Neural cell (in vitro differentiated cells): ENCODE data around the gene IL1R2. TPM values are rescaled to one million over a fixed set of nuclear protein-coding genes. Genes with fewer than 3 reads are reported as not detected.

Experiments
- H2AFZ ChIP-seq: fragments of 200-600, 300-800 bp; sonication (generic), shearing (Covaris generic); 2 replicates; pipeline ENCODE4 v1.6.0; 2014; ENCODE audit warnings: low read depth, mild to moderate bottlenecking, antibody characterized with exemption, low read length, moderate library complexity
- H3F3A ChIP-seq: fragments of 200-600 bp; shearing (Covaris generic); 2 replicates; pipeline ENCODE4 v1.6.1; 2016; ENCODE audit warnings: mild to moderate bottlenecking, moderate library complexity, mixed read lengths, antibody characterized with exemption, low read length; ENCODE audit not compliant: insufficient read depth, poor library complexity, severe bottlenecking
- H3K27ac ChIP-seq: fragments of 200-600, 300-800 bp; sonication (generic), shearing (Covaris generic); 2 replicates; pipeline ENCODE4 v1.5.1; 2014; ENCODE audit warnings: mild to moderate bottlenecking, low read length, moderate library complexity
- H3K27me3 ChIP-seq: fragments of 300-800, 200-600 bp; sonication (generic), shearing (Covaris generic); 2 replicates; pipeline ENCODE4 v1.6.0; 2014; ENCODE audit warnings: mild to moderate bottlenecking, low read depth, low read length, moderate library complexity; ENCODE audit not compliant: insufficient read depth
- H3K36me3 ChIP-seq: fragments of 300-800, 200-600 bp; sonication (generic), shearing (Covaris generic); 2 replicates; pipeline ENCODE4 v1.5.1; 2014; ENCODE audit warnings: mild to moderate bottlenecking, antibody characterized with exemption, low read length, moderate library complexity; ENCODE audit not compliant: insufficient read depth
- H3K4me2 ChIP-seq: fragments of 300-800, 200-600 bp; sonication (generic), shearing (Covaris generic); 2 replicates; pipeline ENCODE4 v1.6.0; 2014; ENCODE audit warnings: mild to moderate bottlenecking, low read length
- H3K4me3 ChIP-seq: fragments of 300-800, 200-600 bp; sonication (generic), shearing (Covaris generic); 2 replicates; pipeline ENCODE4 v1.5.1; 2014; ENCODE audit warnings: mild to moderate bottlenecking, low read length, moderate library complexity
- H3K79me2 ChIP-seq: fragments of 200-600 bp; shearing (Covaris generic); replicated peaks from 2 replicates; pipeline ENCODE4 v1.6.0; 2014; ENCODE audit warnings: mild to moderate bottlenecking, low read length, moderate library complexity; ENCODE audit not compliant: insufficient read depth
- H3K9ac ChIP-seq: fragments of 300-800, 200-600 bp; sonication (generic), shearing (Covaris generic); 2 replicates; pipeline ENCODE4 v1.6.1; 2016; ENCODE audit warnings: mild to moderate bottlenecking, low read length, mixed read lengths
- H3K9me2 ChIP-seq: fragments of 200-600 bp; shearing (Covaris generic); 2 replicates; pipeline ENCODE4 v1.6.1; 2016; ENCODE audit warnings: mild to moderate bottlenecking, low read length, mixed read lengths; ENCODE audit not compliant: insufficient read depth
- H3K9me3 ChIP-seq: fragments of 200-600, 300-800 bp; sonication (generic), shearing (Covaris generic); 2 replicates; pipeline ENCODE4 v1.6.1; 2016; ENCODE audit warnings: mild to moderate bottlenecking, mixed run types, low read length, moderate library complexity, mixed read lengths
- H4K20me1 ChIP-seq: fragments of 200-600 bp; shearing (Covaris generic); 2 replicates; pipeline ENCODE4 v1.6.1; 2016; ENCODE audit warnings: mild to moderate bottlenecking, mixed run types; ENCODE audit not compliant: insufficient read depth
- CTCF ChIP-seq: fragments of 450-650 bp; IDR thresholded peaks from 2 replicates; pipeline ENCODE4 v1.5.1; 2014; ENCODE audit warnings: antibody characterized with exemption, mild to moderate bottlenecking, moderate library complexity; ENCODE audit not compliant: poor library complexity, severe bottlenecking
- EP300 ChIP-seq: fragments of 450-650 bp; conservative IDR thresholded peaks from 2 replicates; pipeline ENCODE4 v1.6.1; 2014; ENCODE audit warnings: antibody characterized with exemption, mild to moderate bottlenecking, moderate library complexity; ENCODE audit not compliant: poor library complexity, severe bottlenecking
- EZH2 ChIP-seq: fragments of 200-600, 300-800 bp; shearing (Covaris generic), sonication (generic); IDR thresholded peaks from 2 replicates; pipeline ENCODE4 v1.6.1; 2014; ENCODE audit warnings: antibody characterized with exemption, low read length, borderline replicate concordance, mild to moderate bottlenecking; ENCODE audit not compliant: insufficient read depth, poor library complexity, severe bottlenecking
- MXI1 ChIP-seq: fragments of 450-650 bp; conservative IDR thresholded peaks from 2 replicates; pipeline ENCODE4 v1.6.1; 2014; ENCODE audit warnings: antibody characterized with exemption, mild to moderate bottlenecking; ENCODE audit not compliant: poor library complexity, severe bottlenecking
- POLR2AphosphoS5 ChIP-seq: IDR thresholded peaks from 2 replicates; pipeline ENCODE4 v1.6.1; 2012
- RAD21 ChIP-seq: fragments of 450-650 bp; conservative IDR thresholded peaks from 2 replicates; pipeline ENCODE4 v1.6.1; 2014; ENCODE audit warnings: antibody characterized with exemption, mild to moderate bottlenecking, moderate library complexity
- REST ChIP-seq: IDR thresholded peaks from 2 replicates; pipeline ENCODE4 v1.6.1; 2012; ENCODE audit warnings: borderline replicate concordance
- SMC3 ChIP-seq: fragments of 450-650 bp; conservative IDR thresholded peaks from 2 replicates; pipeline ENCODE4 v1.6.1; 2014; ENCODE audit warnings: antibody characterized with exemption, mild to moderate bottlenecking, moderate library complexity; ENCODE audit not compliant: poor library complexity
- TAF1 ChIP-seq: IDR thresholded peaks from 2 replicates; pipeline ENCODE4 v1.6.1; 2012; ENCODE audit warnings: low read depth
- polyA plus RNA-seq: library from polyadenylated mRNA; depleted of rRNA; stranded (reverse); fragments of >200 nt; gene quantifications from 2 replicates; pipeline ENCODE4 v1.2.3, GENCODE V29; 2014

The IL1R2 gene
- polyA plus RNA-seq, 1 donor from 2014 or later, result not detected

GRCh38 chr2:102052365-102052764, 60.6 kb downstream of the IL1R2 start:
- no peak overlapping the region for H2AFZ ChIP-seq
- H4K20me1 ChIP-seq, result no peaks in the 10 kb centered on the region
- H3K9ac ChIP-seq, result no peak overlapping the region
- H3K36me3 ChIP-seq, result no peaks in the 10 kb centered on the region
- H3K27ac ChIP-seq, result no peak overlapping the region
- H3K4me2 ChIP-seq, result no peak overlapping the region
- H3K9me2 ChIP-seq, result no peaks in the 10 kb centered on the region
- TF ChIP-seq MXI1, result no peak
- H3K4me3 ChIP-seq, result no peak overlapping the region
- H3K27me3 ChIP-seq, result no peaks in the 10 kb centered on the region
- no peaks in the 10 kb centered on the region for H3K79me2 ChIP-seq
- no peaks in the 10 kb centered on the region for H3K9me3 ChIP-seq
- no peaks in the 10 kb centered on the region for H3F3A ChIP-seq

- TF ChIP-seq TAF1 (no peak), REST (no peak), CTCF (no peak)
- Histone ChIP-seq H3K27ac (no peak overlapping the region), H3K27me3 (no peaks in the 10 kb centered on the region), H3K4me2 (no peak overlapping the region), H3K9me3 (no peaks in the 10 kb centered on the region), H3K9me2 (no peaks in the 10 kb centered on the region), H4K20me1 (no peaks in the 10 kb centered on the region), H3K36me3 (no peaks in the 10 kb centered on the region), H3F3A (no peaks in the 10 kb centered on the region), H3K4me3 (no peak overlapping the region), H3K79me2 (no peaks in the 10 kb centered on the region), H3K9ac (no peak overlapping the region), H2AFZ (no peak overlapping the region)
These were observed 61.3 kb downstream of the IL1R2 start for GRCh38 chr2:102053096-102053495.

GRCh38 chr2:102055346-102055990, 63.7 kb downstream of the IL1R2 start:
- no peaks in the 10 kb centered on the region for H3K36me3 ChIP-seq
- no peaks in the 10 kb centered on the region for H4K20me1 ChIP-seq
- TF ChIP-seq MXI1 (no peak), TAF1 (no peak), CTCF (no peak), REST (no peak), SMC3 (no peak), EZH2 (no peak), POLR2AphosphoS5 (no peak), EP300 (no peak), RAD21 (no peak)
- no peaks in the 10 kb centered on the region for H3K9me2 ChIP-seq
- no peak overlapping the region for H3K4me3 ChIP-seq
- no peak overlapping the region for H3K9ac ChIP-seq
- H3K9me3 ChIP-seq, result no peaks in the 10 kb centered on the region
- H2AFZ ChIP-seq, result no peak overlapping the region
- no peaks in the 10 kb centered on the region for H3K27me3 ChIP-seq
- no peaks in the 10 kb centered on the region for H3F3A ChIP-seq
- no peak overlapping the region for H3K4me2 ChIP-seq
- no peak overlapping the region for H3K27ac ChIP-seq
- H3K79me2 ChIP-seq, result no peaks in the 10 kb centered on the region
